KMS-11 (cell line): ENCODE data around the gene KRTAP10-11.
"Not testable (repeated sequence)": the region's sequence is repeated elsewhere in the genome, so short reads cannot be mapped to it uniquely, and the experiment has no call there.

Experiments used
- H2AFZ ChIP-seq: fragments of 200-600 bp; sonication (generic); 2 replicates; pipeline ENCODE4 v1.6.1; 2016; ENCODE audit warnings: antibody characterized with exemption, mixed run types, low read depth
- H3K27ac ChIP-seq: fragments of 200-600 bp; sonication (generic); 2 replicates; pipeline ENCODE4 v1.6.1; 2016; ENCODE audit warnings: mild to moderate bottlenecking, mixed run types
- H3K27me3 ChIP-seq: fragments of 200-600 bp; sonication (generic); 2 replicates; pipeline ENCODE4 v1.6.1; 2017; ENCODE audit warnings: mild to moderate bottlenecking, low read depth, mixed run types, moderate library complexity; ENCODE audit not compliant: insufficient read depth
- H3K36me3 ChIP-seq: fragments of 200-600 bp; sonication (generic); 2 replicates; pipeline ENCODE4 v1.6.1; 2017; ENCODE audit warnings: mild to moderate bottlenecking, mixed run types; ENCODE audit not compliant: insufficient read depth
- H3K4me1 ChIP-seq: fragments of 200-600 bp; sonication (generic); 2 replicates; pipeline ENCODE4 v1.6.1; 2016; ENCODE audit warnings: mild to moderate bottlenecking, low read depth, mixed run types; ENCODE audit not compliant: poor library complexity, severe bottlenecking
- H3K4me2 ChIP-seq: fragments of 200-600 bp; sonication (generic); 2 replicates; pipeline ENCODE4 v1.7.0; 2016; ENCODE audit warnings: mild to moderate bottlenecking, mixed run types
- H3K4me3 ChIP-seq: fragments of 200-600 bp; sonication (generic); IDR thresholded peaks from 2 replicates; pipeline ENCODE4 v1.6.1; 2017; ENCODE audit warnings: low read depth, low read length, mixed read lengths; ENCODE audit not compliant: insufficient read depth
- H3K79me2 ChIP-seq: fragments of 200-600 bp; sonication (generic); 2 replicates; pipeline ENCODE4 v1.6.1; 2016; ENCODE audit warnings: low read depth, mixed run types; ENCODE audit not compliant: insufficient read depth
- H3K9ac ChIP-seq: fragments of 200-600 bp; sonication (generic); 2 replicates; pipeline ENCODE4 v1.6.1; 2016; ENCODE audit warnings: mild to moderate bottlenecking, mixed run types
- H4K20me1 ChIP-seq: fragments of 200-600 bp; sonication (generic); 2 replicates; pipeline ENCODE4 v1.6.1; 2016; ENCODE audit warnings: mild to moderate bottlenecking, mixed run types; ENCODE audit not compliant: insufficient read depth
- TF ChIP-seq, protein P1 (sequence below): fragments of 200-600 bp; sonication (generic); conservative IDR thresholded peaks from 2 replicates; pipeline ENCODE4 v1.6.1; 2017; ENCODE audit warnings: low read depth, mild to moderate bottlenecking, antibody characterized with exemption, low read length, moderate library complexity, mixed read lengths

The KRTAP10-11 gene

DNA sequence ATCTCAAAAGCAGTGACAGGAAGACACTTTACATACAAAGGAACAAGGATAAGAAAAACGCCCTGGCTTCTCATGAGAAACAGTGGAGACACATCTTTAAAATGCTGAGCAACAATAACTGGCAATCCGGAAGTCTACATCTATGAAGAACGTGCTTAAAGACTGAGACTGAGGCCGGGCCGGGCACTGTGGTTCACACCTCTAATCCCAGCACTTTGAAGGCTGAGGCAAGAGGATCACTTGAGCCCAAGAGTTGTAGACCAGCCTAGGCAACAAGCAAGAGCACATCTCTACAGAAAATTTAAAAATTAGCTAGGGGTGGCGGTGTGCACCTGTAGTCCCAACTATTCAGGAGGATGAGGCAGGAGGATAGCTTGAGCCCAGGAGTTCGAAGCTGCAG is 37.9 kb downstream of the KRTAP10-11 start:
- no peaks in the 10 kb centered on the region for H3K36me3 ChIP-seq
- no peaks in the 10 kb centered on the region for H3K79me2 ChIP-seq
- TF ChIP-seq, protein P1, sequence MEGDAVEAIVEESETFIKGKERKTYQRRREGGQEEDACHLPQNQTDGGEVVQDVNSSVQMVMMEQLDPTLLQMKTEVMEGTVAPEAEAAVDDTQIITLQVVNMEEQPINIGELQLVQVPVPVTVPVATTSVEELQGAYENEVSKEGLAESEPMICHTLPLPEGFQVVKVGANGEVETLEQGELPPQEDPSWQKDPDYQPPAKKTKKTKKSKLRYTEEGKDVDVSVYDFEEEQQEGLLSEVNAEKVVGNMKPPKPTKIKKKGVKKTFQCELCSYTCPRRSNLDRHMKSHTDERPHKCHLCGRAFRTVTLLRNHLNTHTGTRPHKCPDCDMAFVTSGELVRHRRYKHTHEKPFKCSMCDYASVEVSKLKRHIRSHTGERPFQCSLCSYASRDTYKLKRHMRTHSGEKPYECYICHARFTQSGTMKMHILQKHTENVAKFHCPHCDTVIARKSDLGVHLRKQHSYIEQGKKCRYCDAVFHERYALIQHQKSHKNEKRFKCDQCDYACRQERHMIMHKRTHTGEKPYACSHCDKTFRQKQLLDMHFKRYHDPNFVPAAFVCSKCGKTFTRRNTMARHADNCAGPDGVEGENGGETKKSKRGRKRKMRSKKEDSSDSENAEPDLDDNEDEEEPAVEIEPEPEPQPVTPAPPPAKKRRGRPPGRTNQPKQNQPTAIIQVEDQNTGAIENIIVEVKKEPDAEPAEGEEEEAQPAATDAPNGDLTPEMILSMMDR = no peak
- H3K27me3 ChIP-seq = peaks cover 61% of the 10 kb centered on the region; the same call in 1 of the 2 replicates
- no peaks in the 10 kb centered on the region for H3K4me1 ChIP-seq
- H3K4me3 ChIP-seq = no peak overlapping the region
- no peak overlapping the region for H2AFZ ChIP-seq
- no peak overlapping the region for H3K9ac ChIP-seq
- H3K27ac ChIP-seq = no peak overlapping the region
- H3K4me2 ChIP-seq = no peak overlapping the region
- H4K20me1 ChIP-seq = no peaks in the 10 kb centered on the region

DNA sequence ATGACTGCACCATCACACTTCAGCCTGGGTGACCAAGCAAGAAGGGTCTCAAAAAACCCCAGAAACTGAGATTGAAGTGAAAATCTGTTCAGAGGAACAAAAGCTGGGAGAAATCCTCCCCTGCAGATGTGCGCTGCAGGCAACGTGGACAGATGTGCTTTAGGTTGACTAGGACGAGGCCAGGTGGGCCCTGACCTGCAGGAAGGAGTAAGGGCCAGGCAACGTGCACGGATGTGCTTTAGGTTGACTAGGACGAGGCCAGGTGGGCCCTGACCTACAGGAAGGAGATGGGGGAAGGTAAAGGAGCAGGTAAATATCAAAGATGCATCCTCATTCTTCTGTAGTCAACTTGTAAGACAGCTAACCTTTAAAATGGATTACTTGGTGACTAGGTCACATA is 38.3 kb downstream of the KRTAP10-11 start:
- no peaks in the 10 kb centered on the region for H3K79me2 ChIP-seq
- no peak overlapping the region for H3K4me2 ChIP-seq
- H3K27ac ChIP-seq = no peak overlapping the region
- peaks cover 57% of the 10 kb centered on the region; the same call in 1 of the 2 replicates for H3K27me3 ChIP-seq
- H3K4me1 ChIP-seq = no peaks in the 10 kb centered on the region
- no peak overlapping the region for H2AFZ ChIP-seq
- H3K4me3 ChIP-seq = no peak overlapping the region
- H3K36me3 ChIP-seq = no peaks in the 10 kb centered on the region
- no peak overlapping the region for H3K9ac ChIP-seq
- TF ChIP-seq, protein P1 = no peak
- no peaks in the 10 kb centered on the region for H4K20me1 ChIP-seq

DNA sequence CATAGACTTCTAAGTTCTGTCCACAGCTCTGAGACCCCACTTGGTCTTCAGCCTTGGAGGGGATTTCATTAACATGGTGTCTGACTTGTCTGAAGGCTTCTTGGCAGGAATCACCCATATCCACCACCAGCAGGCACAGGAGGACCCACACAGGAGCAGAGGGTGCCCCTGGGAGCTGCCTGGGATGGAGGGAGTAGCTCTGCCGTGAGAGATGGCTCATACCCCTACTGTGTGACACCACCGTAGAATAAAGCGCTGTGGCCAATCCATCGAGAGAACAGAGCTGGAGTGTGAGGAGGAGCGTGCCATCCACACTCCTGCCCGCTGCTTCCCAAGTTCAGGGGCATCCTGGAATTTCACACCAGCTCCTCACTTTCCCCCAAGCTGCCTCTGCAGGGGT is 38.8 kb downstream of the KRTAP10-11 start:
- H3K9ac ChIP-seq, H3K27ac ChIP-seq, H2AFZ ChIP-seq, H4K20me1 ChIP-seq, H3K4me1 ChIP-seq, H3K4me3 ChIP-seq, H3K36me3 ChIP-seq, H3K4me2 ChIP-seq, H3K79me2 ChIP-seq: not testable (repeated sequence)
- H3K27me3 ChIP-seq = peaks cover 51% of the 10 kb centered on the region; the same call in 1 of the 2 replicates

DNA sequence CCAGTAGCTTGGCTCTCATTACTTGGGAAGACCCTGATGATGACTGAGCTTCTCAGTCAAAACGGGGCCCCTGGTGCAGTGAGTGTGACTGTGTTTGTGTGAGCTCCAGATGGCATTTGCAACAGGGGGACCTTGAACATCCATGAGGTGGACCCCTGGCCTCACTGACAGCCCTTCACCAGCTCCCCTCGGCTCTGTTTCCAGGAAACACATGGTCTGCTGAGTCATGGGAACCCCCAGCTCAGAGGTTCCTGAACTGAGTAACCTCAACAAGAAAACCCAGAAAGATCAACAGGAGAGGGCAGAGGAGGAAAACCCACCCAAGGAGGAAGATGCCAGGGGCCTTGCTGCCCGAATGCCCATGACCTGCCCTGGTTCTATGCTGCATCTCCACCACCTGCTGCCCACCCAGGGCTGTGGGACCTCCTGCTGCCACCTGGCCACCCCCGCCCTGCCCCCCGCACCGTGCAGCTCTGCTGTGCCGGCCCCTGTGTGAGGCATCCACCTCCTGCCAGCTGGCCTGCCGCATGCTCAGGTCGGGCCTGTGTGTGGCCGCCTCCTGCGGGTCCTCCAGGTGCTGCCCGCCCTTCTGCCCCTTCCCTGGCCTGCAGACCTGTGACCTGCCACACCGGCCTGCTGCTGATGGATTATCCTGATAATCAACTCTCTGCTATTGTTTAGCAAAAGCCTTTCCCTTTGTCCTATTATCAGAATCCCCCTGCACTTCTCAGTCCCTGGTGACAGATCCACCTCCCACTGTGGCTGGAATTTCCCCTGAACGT is 40.0 kb downstream of the KRTAP10-11 start:
- Histone ChIP-seq H3K4me3 (no peak overlapping the region), H3K27ac (no peak overlapping the region), H3K4me2 (no peak overlapping the region), H4K20me1 (no peaks in the 10 kb centered on the region), H3K27me3 (peaks cover 41% of the 10 kb centered on the region; the same call in 1 of the 2 replicates), H2AFZ (no peak overlapping the region), H3K9ac (no peak overlapping the region), H3K79me2 (no peaks in the 10 kb centered on the region), H3K36me3 (no peaks in the 10 kb centered on the region), H3K4me1 (no peaks in the 10 kb centered on the region)
- TF ChIP-seq, protein P1 = no peak

DNA sequence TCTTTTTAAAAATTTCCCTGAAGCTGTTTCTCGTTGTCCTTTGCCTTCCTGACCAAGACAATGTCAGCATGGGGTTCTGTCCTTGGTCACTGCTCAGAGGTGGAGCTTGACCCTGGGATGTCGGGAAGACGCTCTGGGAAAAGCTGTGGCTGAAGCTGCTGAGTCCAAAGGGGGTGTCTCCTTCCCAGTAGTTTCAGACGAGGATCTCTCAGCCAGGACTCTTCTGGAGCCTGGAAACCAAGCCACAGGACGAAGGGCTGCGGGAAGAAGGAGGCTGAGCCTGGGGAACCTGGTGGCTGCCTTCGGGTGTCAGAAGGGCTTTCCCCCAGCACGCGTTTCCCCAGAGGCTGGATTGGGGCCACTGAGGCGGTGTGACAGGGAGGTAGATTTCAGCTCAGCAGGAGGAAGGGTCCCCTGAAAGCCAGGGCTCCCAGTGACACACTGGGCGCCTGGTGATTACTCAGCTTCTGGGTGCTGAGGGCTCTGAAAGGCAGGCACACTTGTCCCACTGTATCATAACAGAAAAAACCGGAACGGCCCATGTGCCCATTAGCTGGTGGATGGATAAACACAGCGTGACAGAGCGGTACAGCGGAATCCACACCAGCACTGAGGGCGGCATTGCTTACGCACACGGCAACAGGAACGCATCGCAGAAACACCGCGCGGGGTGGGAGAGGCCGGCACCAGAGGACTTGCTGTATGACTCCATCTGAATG is 40.8 kb downstream of the KRTAP10-11 start:
- Histone ChIP-seq H4K20me1 (no peaks in the 10 kb centered on the region), H3K4me2 (no peak overlapping the region), H3K27me3 (peaks cover 43% of the 10 kb centered on the region; the same call in 1 of the 2 replicates), H3K4me3 (no peak overlapping the region), H3K27ac (no peak overlapping the region), H3K79me2 (no peaks in the 10 kb centered on the region), H3K4me1 (no peaks in the 10 kb centered on the region), H3K36me3 (no peaks in the 10 kb centered on the region), H2AFZ (no peak overlapping the region), H3K9ac (no peak overlapping the region)
- TF ChIP-seq, protein P1 = no peak
